GM12873 (cell line): Measurements from ENCODE around the gene EXOC3L2.

Source experiments
- TF ChIP-seq, protein P1 (sequence below): IDR thresholded peaks from 2 replicates; pipeline ENCODE4 v1.5.1; 2012; ENCODE audit warnings: low read depth, mild to moderate bottlenecking, moderate library complexity, low read length, control low read depth; ENCODE audit not compliant: insufficient read depth; ENCODE audit errors: missing control alignments

Gene EXOC3L2

GRCh38 chr19:45231891-45232290, 13.3 kb downstream of the EXOC3L2 start:
- TF ChIP-seq, protein P1, sequence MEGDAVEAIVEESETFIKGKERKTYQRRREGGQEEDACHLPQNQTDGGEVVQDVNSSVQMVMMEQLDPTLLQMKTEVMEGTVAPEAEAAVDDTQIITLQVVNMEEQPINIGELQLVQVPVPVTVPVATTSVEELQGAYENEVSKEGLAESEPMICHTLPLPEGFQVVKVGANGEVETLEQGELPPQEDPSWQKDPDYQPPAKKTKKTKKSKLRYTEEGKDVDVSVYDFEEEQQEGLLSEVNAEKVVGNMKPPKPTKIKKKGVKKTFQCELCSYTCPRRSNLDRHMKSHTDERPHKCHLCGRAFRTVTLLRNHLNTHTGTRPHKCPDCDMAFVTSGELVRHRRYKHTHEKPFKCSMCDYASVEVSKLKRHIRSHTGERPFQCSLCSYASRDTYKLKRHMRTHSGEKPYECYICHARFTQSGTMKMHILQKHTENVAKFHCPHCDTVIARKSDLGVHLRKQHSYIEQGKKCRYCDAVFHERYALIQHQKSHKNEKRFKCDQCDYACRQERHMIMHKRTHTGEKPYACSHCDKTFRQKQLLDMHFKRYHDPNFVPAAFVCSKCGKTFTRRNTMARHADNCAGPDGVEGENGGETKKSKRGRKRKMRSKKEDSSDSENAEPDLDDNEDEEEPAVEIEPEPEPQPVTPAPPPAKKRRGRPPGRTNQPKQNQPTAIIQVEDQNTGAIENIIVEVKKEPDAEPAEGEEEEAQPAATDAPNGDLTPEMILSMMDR = no peak

- TF ChIP-seq, protein P1 = no peak
Measured at GRCh38 chr19:45224645-45225044, 20.6 kb downstream of the EXOC3L2 start.

DNA sequence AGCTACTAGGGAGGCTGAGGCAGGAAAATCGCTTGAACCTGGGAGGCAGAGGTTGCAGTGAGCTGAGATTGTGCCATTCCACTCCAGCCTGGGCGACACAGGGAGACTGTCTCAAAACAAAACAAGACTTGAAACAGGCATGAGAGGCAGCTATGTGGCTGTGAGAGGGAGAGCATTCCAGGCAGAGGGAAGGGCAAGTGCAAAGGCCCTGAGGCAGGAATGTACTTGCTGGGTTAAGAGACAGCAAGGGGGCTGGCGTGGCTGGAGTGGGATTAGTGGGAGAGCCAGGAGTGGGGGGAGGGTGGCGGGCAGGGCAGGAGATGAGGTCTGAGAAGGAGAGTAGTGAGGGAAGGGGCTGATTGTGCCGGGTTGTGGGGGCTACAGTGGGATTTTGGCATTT, 21.3 kb downstream of the EXOC3L2 start:
- TF ChIP-seq, protein P1 = no peak

DNA sequence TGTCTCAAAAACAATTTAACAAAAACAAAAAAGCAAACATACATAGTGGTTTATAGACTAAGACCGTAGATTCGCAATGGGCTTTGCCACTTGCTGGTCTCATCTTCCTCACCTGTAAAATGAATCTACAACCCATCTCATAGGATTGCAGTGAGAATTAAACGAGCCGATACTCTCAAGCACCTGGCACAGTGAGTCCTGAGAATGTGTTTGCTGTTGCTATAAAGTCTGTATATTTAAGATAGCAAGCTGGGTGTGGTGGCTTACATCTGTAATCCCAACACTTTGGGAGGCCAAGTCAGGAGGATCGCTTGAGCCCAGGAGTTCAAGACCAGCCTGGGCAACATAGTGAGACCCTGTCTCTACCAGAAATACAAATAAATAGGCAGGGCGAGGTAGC, 22.5 kb downstream of the EXOC3L2 start:
- TF ChIP-seq, protein P1 = no peak

DNA sequence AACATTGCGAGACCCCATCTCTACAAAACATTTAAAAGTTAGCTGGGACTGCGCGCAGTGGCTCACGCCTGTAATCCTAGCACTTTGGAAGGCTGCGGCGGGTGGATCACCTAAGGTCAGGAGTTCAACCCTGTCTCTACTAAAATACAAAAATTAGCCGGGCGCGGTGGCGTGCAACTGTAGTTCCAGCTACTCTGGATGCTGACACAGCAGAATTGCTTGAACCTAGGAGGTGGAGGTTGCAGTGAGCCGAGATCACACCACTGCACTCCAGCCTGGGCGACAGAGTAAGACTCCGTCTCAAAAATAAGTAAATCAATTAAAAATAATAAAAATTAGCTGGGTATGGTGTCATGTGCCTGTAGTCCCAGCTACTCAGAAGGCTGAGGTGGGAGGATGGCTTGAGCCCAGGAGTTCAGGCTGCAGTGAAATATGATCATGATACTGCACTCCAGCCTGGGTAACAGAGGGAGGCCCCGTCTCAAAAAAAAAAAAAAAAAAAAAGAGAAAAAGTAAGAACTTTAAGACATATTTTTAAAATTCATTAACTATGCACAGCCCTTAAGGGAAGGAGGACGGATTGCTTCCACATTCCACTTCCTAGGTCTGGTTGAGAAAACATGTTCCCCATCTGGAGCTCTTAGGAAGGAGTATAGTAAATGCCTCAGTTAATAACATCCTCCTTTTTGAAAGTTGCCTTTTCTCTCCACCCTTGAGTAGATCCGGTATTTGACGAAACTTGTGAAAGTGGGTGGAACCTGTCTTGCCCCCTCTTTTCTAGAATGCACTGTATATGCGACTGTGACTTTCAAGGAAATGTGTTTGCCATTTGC, 26.1 kb downstream of the EXOC3L2 start:
- TF ChIP-seq, protein P1 = no peak

DNA sequence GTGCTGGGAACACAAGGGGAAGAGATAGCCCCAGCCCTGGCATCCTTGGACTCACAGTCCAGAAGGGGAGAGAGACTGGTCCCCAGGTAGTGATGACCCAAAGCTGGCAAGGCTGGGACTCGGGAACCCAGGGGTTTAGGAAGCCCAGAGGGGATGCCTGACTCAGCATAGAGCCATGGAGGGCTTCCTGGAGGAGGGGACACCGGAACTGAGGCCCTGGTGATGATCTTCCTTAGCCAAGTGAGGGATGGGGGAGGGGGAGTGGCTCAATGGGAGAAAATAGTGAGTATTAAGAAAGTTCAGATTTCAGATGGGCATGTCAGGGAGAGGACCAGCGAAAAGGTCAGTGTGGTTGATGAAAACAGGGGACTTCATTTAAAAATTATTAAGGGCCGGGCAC, 26.8 kb downstream of the EXOC3L2 start:
- TF ChIP-seq, protein P1 = no peak

- TF ChIP-seq, protein P1 = no peak
Measured at GRCh38 chr19:45217957-45218334, 27.3 kb downstream of the EXOC3L2 start.
